HEK293 (cell line): ENCODE measurements around the gene ECI1.

Experiments
- CTCF ChIA-PET: fragments of 350-600 bp; formaldehyde crosslinking; extraction: SDS; loops from one replicate; lab custom pipeline; 2021; ENCODE audit warnings: antibody characterized with exemption; lab: Yijun Ruan, JAX
- POLR2A ChIA-PET: fragments of 300-600 bp; formaldehyde crosslinking; extraction: SDS; loops from one replicate; lab custom pipeline; 2020; ENCODE audit warnings: antibody characterized with exemption, inconsistent platforms; lab: Yijun Ruan, JAX
- H3K27ac ChIP-seq: fragments of 200-500 bp; sonication (Bioruptor generic); 2 replicates; pipeline ENCODE4 v1.5.1; 2014; ENCODE audit warnings: low read depth, low read length, control low read depth, inconsistent platforms; ENCODE audit errors: extremely low read depth
- H3K36me3 ChIP-seq, 2 experiments: fragments of 200-500 bp in 1 of 2; sonication (Bioruptor generic) in 1 of 2; 1 replicate in 1 of 2; 2 replicates in 1 of 2; pipeline ENCODE4 v1.5.1; 2014 to 2017; ENCODE audit warnings: inconsistent platforms in 2 of 2, low read length in 2 of 2; ENCODE audit not compliant: control insufficient read depth in 2 of 2, insufficient read depth in 1 of 2
- H3K4me1 ChIP-seq: fragments of 200-500 bp; sonication (Bioruptor generic); 2 replicates; pipeline ENCODE4 v1.5.1; 2014; ENCODE audit warnings: mild to moderate bottlenecking, low read length, inconsistent platforms; ENCODE audit not compliant: control insufficient read depth, insufficient read depth
- H3K4me3 ChIP-seq: 2 replicates; pipeline ENCODE4 v1.5.1; 2011; ENCODE audit warnings: low read depth, mild to moderate bottlenecking, control low read depth, low read length, moderate library complexity
- H3K9me3 ChIP-seq: fragments of 200-500 bp; sonication (Bioruptor generic); 2 replicates; pipeline ENCODE4 v1.5.1; 2014; ENCODE audit warnings: low read depth, low read length, inconsistent platforms; ENCODE audit not compliant: control insufficient read depth, insufficient read depth
- HOXC10 ChIP-seq: sonication (generic); formaldehyde crosslinking; IDR thresholded peaks from 2 replicates; pipeline ENCODE4 v1.8.1; 2023; ENCODE audit warnings: mild to moderate bottlenecking, missing genetic modification reagents
- KLF16 ChIP-seq: fragments of 450-650 bp; formaldehyde crosslinking; IDR thresholded peaks from 2 replicates; pipeline ENCODE4 v1.5.1; 2017; ENCODE audit warnings: missing biosample characterization, missing genetic modification characterization
- SCRT2 ChIP-seq: fragments of 450-650 bp; formaldehyde crosslinking; IDR thresholded peaks from 2 replicates; pipeline ENCODE4 v1.5.1; 2016; ENCODE audit warnings: missing biosample characterization, missing genetic modification characterization
- YY1 ChIP-seq: fragments of 450-650 bp; formaldehyde crosslinking; IDR thresholded peaks from 2 replicates; pipeline ENCODE4 v1.5.1; 2018; ENCODE audit warnings: missing biosample characterization, missing genetic modification characterization
- ZBTB48 ChIP-seq: fragments of 450-650 bp; formaldehyde crosslinking; IDR thresholded peaks from 2 replicates; pipeline ENCODE4 v1.5.1; 2016; ENCODE audit warnings: missing biosample characterization, missing genetic modification characterization
- ZNF341 ChIP-seq: fragments of 450-650 bp; formaldehyde crosslinking; IDR thresholded peaks from 2 replicates; pipeline ENCODE4; 2016; ENCODE audit warnings: low read depth, missing biosample characterization, missing genetic modification characterization
- ZNF426 ChIP-seq: fragments of 450-650 bp; formaldehyde crosslinking; IDR thresholded peaks from 2 replicates; pipeline ENCODE4 v1.5.1; 2017; ENCODE audit warnings: missing biosample characterization, missing genetic modification characterization, mild to moderate bottlenecking, inconsistent platforms, moderate library complexity
- ZNF501 ChIP-seq: fragments of 450-650 bp; formaldehyde crosslinking; IDR thresholded peaks from 2 replicates; pipeline ENCODE4 v1.5.1; 2016; ENCODE audit warnings: missing biosample characterization, missing genetic modification characterization
- ZNF549 ChIP-seq: fragments of 450-650 bp; IDR thresholded peaks from 2 replicates; pipeline ENCODE4 v1.5.1; 2018; ENCODE audit warnings: missing biosample characterization, missing genetic modification characterization, mild to moderate bottlenecking, inconsistent platforms, moderate library complexity
- ZNF558 ChIP-seq: fragments of 450-650 bp; formaldehyde crosslinking; IDR thresholded peaks from 2 replicates; pipeline ENCODE4 v1.5.1; 2016; ENCODE audit warnings: missing biosample characterization, missing genetic modification characterization
- ZNF585B ChIP-seq: fragments of 450-650 bp; formaldehyde crosslinking; IDR thresholded peaks from 2 replicates; pipeline ENCODE4 v1.5.1; 2016; ENCODE audit warnings: missing biosample characterization, missing genetic modification characterization
- ZNF596 ChIP-seq: fragments of 450-650 bp; IDR thresholded peaks from 2 replicates; pipeline ENCODE4 v1.5.0; 2018; ENCODE audit warnings: missing biosample characterization, mild to moderate bottlenecking, missing genetic modification characterization, moderate library complexity
- ZNF621 ChIP-seq: fragments of 450-650 bp; formaldehyde crosslinking; IDR thresholded peaks from 2 replicates; pipeline ENCODE4 v1.5.1; 2017; ENCODE audit warnings: missing biosample characterization, missing genetic modification characterization
- ZNF629 ChIP-seq: fragments of 450-650 bp; formaldehyde crosslinking; IDR thresholded peaks from 2 replicates; pipeline ENCODE4 v1.5.1; 2017; ENCODE audit warnings: missing biosample characterization, missing genetic modification characterization
- ZNF664 ChIP-seq: fragments of 450-650 bp; formaldehyde crosslinking; IDR thresholded peaks from 2 replicates; pipeline ENCODE4 v1.5.1; 2016; ENCODE audit warnings: missing biosample characterization, missing genetic modification characterization
- ZNF707 ChIP-seq: fragments of 450-650 bp; formaldehyde crosslinking; IDR thresholded peaks from 2 replicates; pipeline ENCODE4 v1.5.1; 2016; ENCODE audit warnings: missing biosample characterization, missing genetic modification characterization
- TF ChIP-seq, protein P1 (sequence below): fragments of 450-650 bp; formaldehyde crosslinking; IDR thresholded peaks from 2 replicates; pipeline ENCODE4 v1.5.1; 2017; ENCODE audit warnings: missing biosample characterization, missing genetic modification characterization
- TF ChIP-seq, protein P2 (sequence below): fragments of 450-650 bp; formaldehyde crosslinking; conservative IDR thresholded peaks from 2 replicates; pipeline ENCODE4 v1.5.1; 2016; ENCODE audit warnings: low read depth, missing biosample characterization, missing genetic modification characterization
- TF ChIP-seq, protein P3 (sequence below): fragments of 450-650 bp; formaldehyde crosslinking; IDR thresholded peaks from 2 replicates; pipeline ENCODE4 v1.5.1; 2017; ENCODE audit warnings: missing biosample characterization, missing genetic modification characterization
- TF ChIP-seq, protein P4 (sequence below): fragments of 450-650 bp; formaldehyde crosslinking; IDR thresholded peaks from 2 replicates; pipeline ENCODE4 v1.5.1; 2016; ENCODE audit warnings: missing biosample characterization, missing genetic modification characterization, low read depth
- TF ChIP-seq, protein P5 (sequence below): fragments of 450-650 bp; formaldehyde crosslinking; IDR thresholded peaks from 2 replicates; pipeline ENCODE4 v1.5.1; 2016; ENCODE audit warnings: missing biosample characterization, missing genetic modification characterization

The ECI1 gene

DNA sequence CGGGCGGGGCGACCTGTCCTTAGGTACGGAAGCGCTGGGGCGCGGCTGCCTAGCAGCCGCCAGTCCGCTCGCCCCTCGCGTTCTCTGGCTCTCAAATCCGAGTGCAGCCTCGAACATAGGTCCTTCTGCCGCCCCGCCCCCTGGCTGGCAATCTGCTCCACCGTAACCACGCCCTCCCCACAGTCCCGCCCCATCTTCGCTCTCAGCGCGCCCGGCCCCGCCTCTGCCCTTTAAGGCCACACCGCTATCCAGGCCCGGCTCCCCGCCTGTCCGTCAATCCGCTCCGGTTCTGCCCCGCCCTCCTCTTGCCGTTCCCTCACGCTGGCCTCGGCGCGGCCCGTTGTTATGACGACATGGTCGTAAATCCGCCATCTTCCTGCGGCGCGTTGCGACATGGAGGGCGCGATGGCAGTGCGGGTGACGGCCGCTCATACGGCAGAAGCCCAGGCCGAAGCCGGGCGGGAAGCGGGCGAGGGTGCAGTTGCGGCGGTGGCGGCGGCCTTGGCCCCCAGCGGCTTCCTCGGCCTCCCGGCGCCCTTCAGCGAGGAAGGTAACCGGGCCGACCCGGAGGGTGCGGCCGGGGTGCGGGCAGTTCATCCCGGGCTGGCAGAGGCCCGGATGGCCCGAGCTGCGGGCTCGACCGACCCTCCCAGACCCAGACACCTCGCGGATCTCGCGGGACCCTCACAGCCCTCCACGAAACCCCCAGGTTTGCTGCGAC is 28.0 kb downstream of the ECI1 start, which contains the start of gene E4F1 (continued):
- TF ChIP-seq ZNF501: peak; percentile 81; the same call in 1 of the 2 replicates
- TF ChIP-seq, protein P1, sequence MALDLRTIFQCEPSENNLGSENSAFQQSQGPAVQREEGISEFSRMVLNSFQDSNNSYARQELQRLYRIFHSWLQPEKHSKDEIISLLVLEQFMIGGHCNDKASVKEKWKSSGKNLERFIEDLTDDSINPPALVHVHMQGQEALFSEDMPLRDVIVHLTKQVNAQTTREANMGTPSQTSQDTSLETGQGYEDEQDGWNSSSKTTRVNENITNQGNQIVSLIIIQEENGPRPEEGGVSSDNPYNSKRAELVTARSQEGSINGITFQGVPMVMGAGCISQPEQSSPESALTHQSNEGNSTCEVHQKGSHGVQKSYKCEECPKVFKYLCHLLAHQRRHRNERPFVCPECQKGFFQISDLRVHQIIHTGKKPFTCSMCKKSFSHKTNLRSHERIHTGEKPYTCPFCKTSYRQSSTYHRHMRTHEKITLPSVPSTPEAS (tag by site-specific recombination): no peak
- no peak for TF ChIP-seq ZNF426 (tag by site-specific recombination)
- peak; percentile 92 for TF ChIP-seq ZNF629 (tag by site-specific recombination)
- no peak for TF ChIP-seq ZNF621 (tag by site-specific recombination)
- no peak for TF ChIP-seq ZNF558 (tag by site-specific recombination)
- TF ChIP-seq SCRT2 (tag by site-specific recombination): no peak
- TF ChIP-seq, protein P2, sequence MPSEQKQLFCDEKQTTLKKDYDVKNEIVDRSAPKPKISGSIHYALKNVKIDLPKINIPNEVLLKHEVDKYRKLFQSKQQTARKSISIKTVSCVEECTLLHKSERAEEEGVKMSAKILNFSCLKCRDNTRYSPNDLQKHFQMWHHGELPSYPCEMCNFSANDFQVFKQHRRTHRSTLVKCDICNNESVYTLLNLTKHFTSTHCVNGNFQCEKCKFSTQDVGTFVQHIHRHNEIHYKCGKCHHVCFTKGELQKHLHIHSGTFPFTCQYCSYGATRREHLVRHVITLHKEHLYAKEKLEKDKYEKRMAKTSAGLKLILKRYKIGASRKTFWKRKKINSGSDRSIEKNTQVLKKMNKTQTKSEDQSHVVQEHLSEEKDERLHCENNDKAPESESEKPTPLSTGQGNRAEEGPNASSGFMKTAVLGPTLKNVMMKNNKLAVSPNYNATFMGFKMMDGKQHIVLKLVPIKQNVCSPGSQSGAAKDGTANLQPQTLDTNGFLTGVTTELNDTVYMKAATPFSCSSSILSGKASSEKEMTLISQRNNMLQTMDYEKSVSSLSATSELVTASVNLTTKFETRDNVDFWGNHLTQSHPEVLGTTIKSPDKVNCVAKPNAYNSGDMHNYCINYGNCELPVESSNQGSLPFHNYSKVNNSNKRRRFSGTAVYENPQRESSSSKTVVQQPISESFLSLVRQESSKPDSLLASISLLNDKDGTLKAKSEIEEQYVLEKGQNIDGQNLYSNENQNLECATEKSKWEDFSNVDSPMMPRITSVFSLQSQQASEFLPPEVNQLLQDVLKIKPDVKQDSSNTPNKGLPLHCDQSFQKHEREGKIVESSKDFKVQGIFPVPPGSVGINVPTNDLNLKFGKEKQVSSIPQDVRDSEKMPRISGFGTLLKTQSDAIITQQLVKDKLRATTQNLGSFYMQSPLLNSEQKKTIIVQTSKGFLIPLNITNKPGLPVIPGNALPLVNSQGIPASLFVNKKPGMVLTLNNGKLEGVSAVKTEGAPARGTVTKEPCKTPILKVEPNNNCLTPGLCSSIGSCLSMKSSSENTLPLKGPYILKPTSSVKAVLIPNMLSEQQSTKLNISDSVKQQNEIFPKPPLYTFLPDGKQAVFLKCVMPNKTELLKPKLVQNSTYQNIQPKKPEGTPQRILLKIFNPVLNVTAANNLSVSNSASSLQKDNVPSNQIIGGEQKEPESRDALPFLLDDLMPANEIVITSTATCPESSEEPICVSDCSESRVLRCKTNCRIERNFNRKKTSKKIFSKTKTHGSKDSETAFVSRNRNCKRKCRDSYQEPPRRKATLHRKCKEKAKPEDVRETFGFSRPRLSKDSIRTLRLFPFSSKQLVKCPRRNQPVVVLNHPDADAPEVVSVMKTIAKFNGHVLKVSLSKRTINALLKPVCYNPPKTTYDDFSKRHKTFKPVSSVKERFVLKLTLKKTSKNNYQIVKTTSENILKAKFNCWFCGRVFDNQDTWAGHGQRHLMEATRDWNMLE (tag by site-specific recombination): no peak
- TF ChIP-seq, protein P3, sequence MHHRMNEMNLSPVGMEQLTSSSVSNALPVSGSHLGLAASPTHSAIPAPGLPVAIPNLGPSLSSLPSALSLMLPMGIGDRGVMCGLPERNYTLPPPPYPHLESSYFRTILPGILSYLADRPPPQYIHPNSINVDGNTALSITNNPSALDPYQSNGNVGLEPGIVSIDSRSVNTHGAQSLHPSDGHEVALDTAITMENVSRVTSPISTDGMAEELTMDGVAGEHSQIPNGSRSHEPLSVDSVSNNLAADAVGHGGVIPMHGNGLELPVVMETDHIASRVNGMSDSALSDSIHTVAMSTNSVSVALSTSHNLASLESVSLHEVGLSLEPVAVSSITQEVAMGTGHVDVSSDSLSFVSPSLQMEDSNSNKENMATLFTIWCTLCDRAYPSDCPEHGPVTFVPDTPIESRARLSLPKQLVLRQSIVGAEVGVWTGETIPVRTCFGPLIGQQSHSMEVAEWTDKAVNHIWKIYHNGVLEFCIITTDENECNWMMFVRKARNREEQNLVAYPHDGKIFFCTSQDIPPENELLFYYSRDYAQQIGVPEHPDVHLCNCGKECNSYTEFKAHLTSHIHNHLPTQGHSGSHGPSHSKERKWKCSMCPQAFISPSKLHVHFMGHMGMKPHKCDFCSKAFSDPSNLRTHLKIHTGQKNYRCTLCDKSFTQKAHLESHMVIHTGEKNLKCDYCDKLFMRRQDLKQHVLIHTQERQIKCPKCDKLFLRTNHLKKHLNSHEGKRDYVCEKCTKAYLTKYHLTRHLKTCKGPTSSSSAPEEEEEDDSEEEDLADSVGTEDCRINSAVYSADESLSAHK: no peak
- no peak for TF ChIP-seq ZNF707 (tag by site-specific recombination)

DNA sequence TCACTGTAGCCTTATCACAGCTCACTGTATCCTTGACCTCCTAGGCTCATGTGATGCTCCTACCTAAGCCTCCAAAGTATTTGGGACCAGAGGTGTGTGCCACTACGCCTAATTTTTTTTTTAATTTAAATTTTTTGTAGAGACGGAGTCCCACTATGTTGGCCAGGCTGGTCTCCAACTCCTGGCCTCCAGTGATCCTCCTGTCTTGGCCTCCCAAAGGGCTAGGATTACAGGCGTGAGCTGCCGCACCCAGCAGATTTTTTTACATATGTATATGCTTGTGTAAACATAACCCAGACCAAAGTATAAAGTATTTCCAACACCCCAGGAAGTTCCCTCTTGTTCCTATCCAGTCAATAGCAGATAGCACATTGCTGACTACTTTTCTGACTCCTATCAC is 35.1 kb downstream of the ECI1 start:
- Histone ChIP-seq H3K4me3 (no peak overlapping the region), H3K27ac (no peak overlapping the region), H3K36me3 (peaks cover 0 to 21% of the 10 kb centered on the region in 2 experiments; a peak in 1 of 3 replicates), H3K4me1 (0 out of 2 replicates have a peak, but pooled peaks cover 2% of the 10 kb centered on the region), H3K9me3 (no peaks in the 10 kb centered on the region)
- CTCF ChIA-PET: interaction anchor here (0.7 kb wide), 1 partner anchor 303 kb away, joined by 3 read pairs; no protein-coding TSS in a partner anchor
- POLR2A ChIA-PET: no interaction called here
- no peak for TF ChIP-seq YY1 (tag by site-specific recombination)
- TF ChIP-seq ZNF549 (tag by site-specific recombination): no peak
- TF ChIP-seq HOXC10 (CRISPR knock-in tag): no peak
- TF ChIP-seq ZNF341 (tag by site-specific recombination): no peak
- TF ChIP-seq ZNF664 (tag by site-specific recombination): no peak
- TF ChIP-seq KLF16: no peak
- TF ChIP-seq, protein P4, sequence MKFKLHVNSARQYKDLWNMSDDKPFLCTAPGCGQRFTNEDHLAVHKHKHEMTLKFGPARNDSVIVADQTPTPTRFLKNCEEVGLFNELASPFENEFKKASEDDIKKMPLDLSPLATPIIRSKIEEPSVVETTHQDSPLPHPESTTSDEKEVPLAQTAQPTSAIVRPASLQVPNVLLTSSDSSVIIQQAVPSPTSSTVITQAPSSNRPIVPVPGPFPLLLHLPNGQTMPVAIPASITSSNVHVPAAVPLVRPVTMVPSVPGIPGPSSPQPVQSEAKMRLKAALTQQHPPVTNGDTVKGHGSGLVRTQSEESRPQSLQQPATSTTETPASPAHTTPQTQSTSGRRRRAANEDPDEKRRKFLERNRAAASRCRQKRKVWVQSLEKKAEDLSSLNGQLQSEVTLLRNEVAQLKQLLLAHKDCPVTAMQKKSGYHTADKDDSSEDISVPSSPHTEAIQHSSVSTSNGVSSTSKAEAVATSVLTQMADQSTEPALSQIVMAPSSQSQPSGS: no peak
- no peak for TF ChIP-seq ZNF596 (tag by site-specific recombination)
- no peak for TF ChIP-seq ZNF585B (tag by site-specific recombination)
- TF ChIP-seq ZBTB48: no peak
- TF ChIP-seq, protein P5, sequence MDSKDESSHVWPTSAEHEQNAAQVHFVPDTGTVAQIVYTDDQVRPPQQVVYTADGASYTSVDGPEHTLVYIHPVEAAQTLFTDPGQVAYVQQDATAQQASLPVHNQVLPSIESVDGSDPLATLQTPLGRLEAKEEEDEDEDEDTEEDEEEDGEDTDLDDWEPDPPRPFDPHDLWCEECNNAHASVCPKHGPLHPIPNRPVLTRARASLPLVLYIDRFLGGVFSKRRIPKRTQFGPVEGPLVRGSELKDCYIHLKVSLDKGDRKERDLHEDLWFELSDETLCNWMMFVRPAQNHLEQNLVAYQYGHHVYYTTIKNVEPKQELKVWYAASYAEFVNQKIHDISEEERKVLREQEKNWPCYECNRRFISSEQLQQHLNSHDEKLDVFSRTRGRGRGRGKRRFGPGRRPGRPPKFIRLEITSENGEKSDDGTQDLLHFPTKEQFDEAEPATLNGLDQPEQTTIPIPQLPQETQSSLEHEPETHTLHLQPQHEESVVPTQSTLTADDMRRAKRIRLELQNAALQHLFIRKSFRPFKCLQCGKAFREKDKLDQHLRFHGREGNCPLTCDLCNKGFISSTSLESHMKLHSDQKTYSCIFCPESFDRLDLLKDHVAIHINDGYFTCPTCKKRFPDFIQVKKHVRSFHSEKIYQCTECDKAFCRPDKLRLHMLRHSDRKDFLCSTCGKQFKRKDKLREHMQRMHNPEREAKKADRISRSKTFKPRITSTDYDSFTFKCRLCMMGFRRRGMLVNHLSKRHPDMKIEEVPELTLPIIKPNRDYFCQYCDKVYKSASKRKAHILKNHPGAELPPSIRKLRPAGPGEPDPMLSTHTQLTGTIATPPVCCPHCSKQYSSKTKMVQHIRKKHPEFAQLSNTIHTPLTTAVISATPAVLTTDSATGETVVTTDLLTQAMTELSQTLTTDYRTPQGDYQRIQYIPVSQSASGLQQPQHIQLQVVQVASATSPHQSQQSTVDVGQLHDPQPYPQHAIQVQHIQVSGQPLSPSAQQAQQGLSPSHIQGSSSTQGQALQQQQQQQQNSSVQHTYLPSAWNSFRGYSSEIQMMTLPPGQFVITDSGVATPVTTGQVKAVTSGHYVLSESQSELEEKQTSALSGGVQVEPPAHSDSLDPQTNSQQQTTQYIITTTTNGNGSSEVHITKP (tag by site-specific recombination): no peak
